ENCODE measurements around the gene TADA1. TPM values are rescaled to one million over a fixed set of nuclear protein-coding genes. Genes with fewer than 3 reads are reported as not detected.
A peak's percentile ranks its signal among the peaks of the same experiment; 100 is the strongest.

The TADA1 gene, protein sequence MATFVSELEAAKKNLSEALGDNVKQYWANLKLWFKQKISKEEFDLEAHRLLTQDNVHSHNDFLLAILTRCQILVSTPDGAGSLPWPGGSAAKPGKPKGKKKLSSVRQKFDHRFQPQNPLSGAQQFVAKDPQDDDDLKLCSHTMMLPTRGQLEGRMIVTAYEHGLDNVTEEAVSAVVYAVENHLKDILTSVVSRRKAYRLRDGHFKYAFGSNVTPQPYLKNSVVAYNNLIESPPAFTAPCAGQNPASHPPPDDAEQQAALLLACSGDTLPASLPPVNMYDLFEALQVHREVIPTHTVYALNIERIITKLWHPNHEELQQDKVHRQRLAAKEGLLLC
- 20.6 and 22.6 TPM in 2 replicates for total RNA-seq (2014; rRNA removed; shearing (Covaris generic))

DNA sequence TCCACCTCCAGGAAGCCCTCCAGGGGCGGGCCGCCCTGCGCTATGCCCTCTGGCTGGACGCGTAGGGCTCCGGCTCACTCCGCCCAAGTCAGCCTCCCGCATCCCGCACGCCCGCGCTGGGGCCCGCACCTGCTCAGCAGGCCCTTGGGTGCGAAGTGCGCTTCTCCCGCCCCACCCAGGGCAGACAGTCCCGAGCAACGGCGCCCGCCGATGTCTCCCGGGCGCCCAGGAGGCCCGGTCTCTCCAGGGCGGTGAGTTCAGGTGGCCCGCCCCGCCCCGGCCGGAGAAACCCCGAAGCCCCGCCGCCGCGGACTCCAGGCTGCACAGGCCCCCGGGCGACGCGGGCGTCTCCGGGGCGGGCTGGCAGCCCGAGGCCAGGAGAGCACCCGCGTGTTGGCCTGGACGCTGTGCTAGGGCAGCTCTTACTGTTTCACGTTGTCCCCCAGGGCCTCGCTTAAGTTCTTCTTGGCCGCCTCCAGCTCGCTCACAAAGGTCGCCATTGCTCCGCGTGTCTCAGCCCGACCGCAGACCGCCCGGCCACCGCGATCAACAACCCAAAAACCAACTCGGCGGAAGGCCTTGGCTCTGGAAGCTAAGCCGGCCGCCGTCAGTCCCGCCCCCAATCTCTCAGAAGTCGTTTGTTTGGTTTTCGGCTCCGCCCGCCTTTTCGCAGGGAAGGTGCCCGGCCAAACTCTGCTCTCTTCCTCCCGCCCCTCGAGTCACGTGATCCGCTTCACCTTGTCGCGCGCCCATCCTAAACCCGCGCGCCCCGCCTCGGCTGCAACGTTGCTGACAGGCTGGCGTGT lies at the start of gene TADA1:
TADA1 (minus strand) TSS at position 531 of the 806 bp plus-strand sequence; CDS start at position 500, 31 bp downstream.
- peak within 1 kb of the TSS; percentile 71 for H3K27ac ChIP-seq
- H3K4me1 ChIP-seq (replicated peaks): peaks cover 10% of the 10 kb centered on the region
- H3K36me3 ChIP-seq: peaks cover 8% of the 10 kb centered on the region
- peak within 1 kb of the TSS; percentile 75 for H3K4me3 ChIP-seq
- H3K27me3 ChIP-seq (replicated peaks): no peaks in the 10 kb centered on the region
- H3K9me3 ChIP-seq (replicated peaks): no peaks in the 10 kb centered on the region
- DNase-seq (ENCODE audit: low read depth in 1 of 2, low spot score in 2 of 2): peak; percentile 97 to 99

DNA sequence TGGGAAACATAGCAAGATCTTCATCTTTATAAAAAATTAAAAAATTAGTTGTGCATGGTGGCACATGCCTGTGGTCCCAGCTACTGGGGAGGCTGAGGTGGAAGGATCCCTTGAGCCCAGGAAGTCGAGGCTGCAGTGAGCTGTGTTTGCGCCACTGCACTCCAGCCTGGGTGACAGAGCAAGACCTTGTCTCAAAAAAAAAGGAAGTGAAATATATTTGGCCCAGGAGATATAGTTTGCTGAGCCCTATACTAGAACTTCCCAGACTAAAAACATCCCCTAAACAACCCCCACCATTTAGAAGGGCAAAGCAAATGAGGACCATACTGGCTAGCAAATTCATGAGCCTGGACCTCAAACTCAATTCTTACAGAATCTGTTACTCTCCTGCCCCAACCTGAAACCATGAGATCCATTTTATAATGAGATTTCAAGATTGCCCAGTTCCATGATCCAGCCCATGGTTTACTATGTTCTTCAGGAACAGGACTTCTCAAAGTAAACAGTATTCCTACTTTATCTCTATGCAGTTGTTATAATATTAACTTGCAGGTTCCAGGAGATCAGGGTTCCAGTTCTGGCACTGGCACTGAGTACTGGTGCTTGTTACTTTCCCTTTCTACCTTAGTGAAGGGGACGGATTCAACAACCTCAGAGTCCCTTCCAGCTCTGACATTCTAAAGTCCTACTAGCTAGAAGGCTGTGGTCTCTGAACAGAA lies 48.9 kb upstream of the TADA1 start:
- H3K4me1 ChIP-seq (replicated peaks): peaks cover 37% of the 10 kb centered on the region
- no peaks in the 10 kb centered on the region for H3K9me3 ChIP-seq (replicated peaks)
- peak overlapping the region; percentile 99 for H3K27ac ChIP-seq

DNA sequence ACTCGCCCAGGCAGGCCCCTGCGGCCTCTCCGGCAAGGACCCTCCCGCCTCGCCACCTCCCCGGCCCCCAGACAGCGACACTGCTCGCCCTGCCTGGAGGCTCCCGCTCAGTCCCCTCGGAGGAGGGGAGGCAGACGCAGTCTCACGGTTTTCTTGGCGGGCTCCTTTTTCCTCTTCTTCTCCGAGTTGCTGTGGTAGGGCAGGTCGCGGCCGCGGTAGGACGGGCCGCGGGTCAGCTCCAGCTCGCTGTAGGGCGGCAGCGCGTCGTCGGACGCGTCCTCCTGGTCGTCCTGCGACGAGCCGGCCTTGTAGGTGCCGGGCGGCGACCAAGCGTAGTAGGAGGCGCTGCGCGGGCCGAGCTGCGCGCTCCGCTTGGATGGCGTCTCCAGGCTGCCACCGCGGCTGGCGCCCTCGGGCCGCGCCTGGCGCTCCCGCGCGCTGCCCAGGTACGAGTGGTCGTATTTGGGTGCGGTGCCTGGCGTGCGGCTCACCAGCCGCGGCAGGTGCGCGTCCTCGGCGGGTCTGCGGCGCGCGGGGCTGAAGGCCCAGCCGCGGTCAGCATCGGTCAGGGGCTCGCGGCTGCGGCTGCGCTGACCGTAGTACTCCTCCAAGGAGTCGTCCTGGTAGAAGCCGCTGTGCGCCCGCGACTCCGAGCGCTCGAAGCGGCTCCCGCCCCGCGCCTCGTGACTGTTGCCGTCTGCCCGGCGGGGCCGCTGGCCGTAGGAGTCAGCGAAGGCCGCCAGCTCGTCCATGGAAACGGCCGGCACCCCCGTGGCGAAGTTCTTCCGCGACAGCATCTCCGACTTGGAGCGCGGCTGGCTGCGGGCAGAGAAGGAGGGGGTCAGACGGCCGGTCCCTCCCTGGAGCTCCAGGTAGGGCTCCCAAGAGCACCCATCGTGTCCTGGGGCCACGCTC lies 44.8 kb upstream of the TADA1 start:
- peaks cover 32% of the 10 kb centered on the region for H3K4me1 ChIP-seq (replicated peaks)
- H3K4me3 ChIP-seq: no peak overlapping the region
- H3K27ac ChIP-seq: no peak overlapping the region
- H3K27me3 ChIP-seq (replicated peaks): no peaks in the 10 kb centered on the region
- peaks cover 9% of the 10 kb centered on the region for H3K36me3 ChIP-seq
- DNase-seq (ENCODE audit: low read depth in 1 of 2, low spot score in 2 of 2): no peak
- H3K9me3 ChIP-seq (replicated peaks): no peaks in the 10 kb centered on the region

More for the DNA sequence above, 48.9 kb upstream of the TADA1 start:
- H3K27me3 ChIP-seq (replicated peaks): no peaks in the 10 kb centered on the region
- DNase-seq (ENCODE audit: low read depth in 1 of 2, low spot score in 2 of 2): peak in 1 of 2 experiments; percentile 50
- no peak overlapping the region for H3K4me3 ChIP-seq
- peaks cover 8% of the 10 kb centered on the region; the same call in 1 of the 2 replicates for H3K36me3 ChIP-seq

DNA sequence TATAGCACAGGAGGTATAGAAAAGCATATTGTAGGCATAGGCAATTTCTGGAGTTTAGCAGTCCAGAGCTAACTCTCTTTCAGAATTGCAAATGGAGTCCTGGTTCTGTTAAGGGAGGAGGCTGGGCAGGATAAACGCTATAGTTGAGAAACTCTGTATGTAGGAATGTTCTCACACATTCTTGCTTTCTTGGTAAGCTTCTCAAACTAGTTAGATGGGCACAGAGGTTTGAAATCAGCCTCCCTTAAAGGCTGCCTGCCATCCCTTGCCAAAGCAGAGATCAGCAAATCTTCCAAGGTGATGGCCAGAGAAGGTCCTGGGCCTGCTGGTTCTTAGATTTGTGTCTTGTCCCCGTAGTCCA lies 42.9 kb upstream of the TADA1 start:
- no peaks in the 10 kb centered on the region for H3K9me3 ChIP-seq (replicated peaks)
- no peak overlapping the region for H3K4me3 ChIP-seq
- peaks cover 9% of the 10 kb centered on the region for H3K36me3 ChIP-seq
- no peak overlapping the region for H3K27ac ChIP-seq
- DNase-seq (ENCODE audit: low read depth in 1 of 2, low spot score in 2 of 2): no peak
- no peaks in the 10 kb centered on the region for H3K27me3 ChIP-seq (replicated peaks)
- H3K4me1 ChIP-seq (replicated peaks): peaks cover 15% of the 10 kb centered on the region

DNA sequence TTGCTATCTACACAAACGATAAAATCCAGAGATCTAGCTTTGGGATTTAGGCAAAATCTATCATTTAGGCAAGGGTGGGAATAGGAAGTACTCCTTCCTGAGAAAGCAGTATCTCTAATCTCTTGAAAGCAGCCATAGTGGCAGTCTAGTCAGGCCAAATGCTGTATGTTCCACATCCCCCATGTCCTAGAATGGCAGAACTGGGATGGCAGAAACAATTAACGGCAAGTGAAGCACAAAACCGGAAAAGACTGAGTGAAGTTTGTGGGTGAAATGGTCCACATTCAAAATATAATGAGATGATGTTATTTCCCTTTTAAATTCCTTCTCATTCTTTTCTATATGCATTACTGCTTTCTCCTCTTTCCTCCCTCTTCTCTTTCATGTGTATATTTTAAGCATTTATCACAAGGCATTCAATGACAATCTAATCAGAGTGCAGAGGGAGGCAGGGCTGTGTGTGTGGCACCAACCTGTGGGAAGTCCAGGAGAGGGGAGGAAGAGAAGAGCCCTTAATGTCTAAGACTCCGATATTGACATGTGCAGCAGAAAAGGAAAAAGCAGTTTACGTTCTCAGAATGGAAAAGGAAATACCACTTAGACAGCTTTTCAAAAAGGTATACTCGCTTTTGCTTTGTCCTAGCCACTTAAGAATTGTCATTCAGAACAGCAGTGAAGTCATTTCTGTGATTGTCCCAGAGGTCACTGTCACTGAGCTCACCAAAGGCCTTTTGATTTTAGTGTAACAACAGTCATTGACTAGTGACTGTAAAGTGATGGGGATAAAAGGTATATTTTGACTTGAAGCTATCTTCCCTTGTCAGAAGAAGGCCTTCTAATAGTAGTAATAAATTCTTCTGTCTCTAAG lies 42.3 kb upstream of the TADA1 start:
- Histone ChIP-seq H3K27ac (no peak overlapping the region), H3K4me1 (replicated peaks) (peaks cover 9% of the 10 kb centered on the region), H3K36me3 (peaks cover 9% of the 10 kb centered on the region), H3K4me3 (no peak overlapping the region), H3K27me3 (replicated peaks) (no peaks in the 10 kb centered on the region), H3K9me3 (replicated peaks) (no peaks in the 10 kb centered on the region)
- no peak for DNase-seq (ENCODE audit: low read depth in 1 of 2, low spot score in 2 of 2)

DNA sequence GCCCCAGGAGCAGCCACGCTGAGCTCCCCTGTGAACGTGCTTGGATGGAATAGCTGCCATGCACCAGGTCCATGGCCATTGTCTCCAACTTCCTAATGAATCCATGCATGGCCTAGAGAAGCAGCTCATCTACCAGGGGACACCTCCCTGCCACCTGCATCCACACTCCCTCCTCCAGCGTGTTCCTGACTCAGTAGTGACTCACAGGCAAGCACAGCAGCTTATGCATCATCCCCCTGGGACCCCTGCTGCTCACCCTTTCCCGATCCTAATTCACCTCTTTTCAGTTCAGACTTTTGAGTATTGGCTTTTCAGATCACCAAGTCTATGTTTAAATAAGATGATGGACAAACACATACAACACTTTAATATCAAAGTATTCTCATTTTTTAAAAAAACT lies 39.9 kb upstream of the TADA1 start:
- DNase-seq (ENCODE audit: low read depth in 1 of 2, low spot score in 2 of 2): no peak
- H3K9me3 ChIP-seq (replicated peaks): no peaks in the 10 kb centered on the region
- no peak overlapping the region for H3K4me3 ChIP-seq
- no peak overlapping the region for H3K27ac ChIP-seq
- H3K36me3 ChIP-seq: peaks cover 9% of the 10 kb centered on the region
- H3K4me1 ChIP-seq (replicated peaks): peaks cover 8% of the 10 kb centered on the region; the same call in 1 of the 2 replicates
- no peaks in the 10 kb centered on the region for H3K27me3 ChIP-seq (replicated peaks)

DNA sequence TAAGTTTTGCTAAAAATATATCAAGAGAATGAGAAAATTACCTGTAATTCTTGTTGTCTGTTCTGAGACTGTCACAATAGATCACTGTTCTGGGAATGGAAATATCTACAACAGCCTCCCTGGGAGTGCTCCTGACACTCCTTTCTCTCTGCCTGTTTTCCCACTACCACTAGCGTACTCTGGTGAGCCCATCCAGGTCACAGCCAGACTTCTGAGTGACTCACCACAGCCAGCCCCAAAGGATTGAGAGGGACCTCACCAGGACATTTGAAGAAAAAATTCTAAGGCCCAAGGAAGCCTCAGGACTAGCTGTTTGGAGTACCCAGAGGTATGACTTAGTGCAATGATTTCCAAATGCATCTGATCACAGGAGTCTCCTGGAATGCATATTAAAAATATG lies 39.0 kb upstream of the TADA1 start:
- no peaks in the 10 kb centered on the region for H3K27me3 ChIP-seq (replicated peaks)
- peaks cover 9% of the 10 kb centered on the region for H3K36me3 ChIP-seq
- no peaks in the 10 kb centered on the region for H3K9me3 ChIP-seq (replicated peaks)
- no peak for DNase-seq (ENCODE audit: low read depth in 1 of 2, low spot score in 2 of 2)
- H3K4me1 ChIP-seq (replicated peaks): peaks cover 12% of the 10 kb centered on the region
- no peak overlapping the region for H3K27ac ChIP-seq
- no peak overlapping the region for H3K4me3 ChIP-seq

DNA sequence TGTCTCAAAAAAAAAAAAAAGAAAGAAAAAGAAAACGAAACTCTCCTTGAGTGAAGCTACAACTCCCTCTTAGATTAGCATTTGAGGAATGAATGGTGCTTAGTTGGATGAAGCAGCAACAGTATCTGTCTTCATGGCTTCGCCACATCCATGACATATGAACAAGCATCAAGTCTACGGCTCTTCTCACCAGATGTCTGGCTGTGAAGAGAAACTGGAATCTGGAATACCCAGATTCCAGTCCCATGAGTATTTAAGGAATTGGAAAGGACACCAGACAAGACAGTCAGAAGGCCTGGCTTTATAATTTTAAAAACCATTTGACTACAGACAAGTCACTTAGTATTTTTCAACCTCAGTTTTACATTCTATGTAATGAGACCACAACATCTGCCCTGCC lies 38.0 kb upstream of the TADA1 start:
- peaks cover 9% of the 10 kb centered on the region for H3K36me3 ChIP-seq
- H3K27me3 ChIP-seq (replicated peaks): no peaks in the 10 kb centered on the region
- H3K4me3 ChIP-seq: no peak overlapping the region
- H3K9me3 ChIP-seq (replicated peaks): no peaks in the 10 kb centered on the region
- H3K27ac ChIP-seq: no peak overlapping the region
- H3K4me1 ChIP-seq (replicated peaks): peaks cover 12% of the 10 kb centered on the region
- no peak for DNase-seq (ENCODE audit: low read depth in 1 of 2, low spot score in 2 of 2)

DNA sequence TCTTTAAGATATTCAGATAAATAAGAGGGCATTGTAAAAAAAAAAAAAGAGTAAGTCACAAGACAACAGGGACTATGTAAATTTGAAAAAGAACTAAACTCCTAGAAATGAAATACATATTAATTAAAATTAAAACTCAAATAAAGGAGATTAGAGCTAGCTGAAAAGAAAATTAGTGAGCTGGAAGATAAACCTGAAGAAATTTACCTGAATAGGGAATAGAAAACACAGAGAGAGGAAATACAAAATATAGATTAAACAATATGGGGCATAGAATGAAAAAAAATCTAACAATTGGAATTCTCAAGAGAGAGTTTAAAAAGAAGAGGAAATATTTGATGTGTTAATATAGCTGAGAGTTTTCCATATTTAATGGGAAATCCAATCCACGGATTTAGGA lies 35.6 kb upstream of the TADA1 start:
- no peak for DNase-seq (ENCODE audit: low read depth in 1 of 2, low spot score in 2 of 2)
- H3K4me1 ChIP-seq (replicated peaks): peaks cover 27% of the 10 kb centered on the region
- no peak overlapping the region for H3K27ac ChIP-seq
- no peaks in the 10 kb centered on the region for H3K36me3 ChIP-seq
- no peak overlapping the region for H3K4me3 ChIP-seq
- no peaks in the 10 kb centered on the region for H3K9me3 ChIP-seq (replicated peaks)
- no peaks in the 10 kb centered on the region for H3K27me3 ChIP-seq (replicated peaks)

DNA sequence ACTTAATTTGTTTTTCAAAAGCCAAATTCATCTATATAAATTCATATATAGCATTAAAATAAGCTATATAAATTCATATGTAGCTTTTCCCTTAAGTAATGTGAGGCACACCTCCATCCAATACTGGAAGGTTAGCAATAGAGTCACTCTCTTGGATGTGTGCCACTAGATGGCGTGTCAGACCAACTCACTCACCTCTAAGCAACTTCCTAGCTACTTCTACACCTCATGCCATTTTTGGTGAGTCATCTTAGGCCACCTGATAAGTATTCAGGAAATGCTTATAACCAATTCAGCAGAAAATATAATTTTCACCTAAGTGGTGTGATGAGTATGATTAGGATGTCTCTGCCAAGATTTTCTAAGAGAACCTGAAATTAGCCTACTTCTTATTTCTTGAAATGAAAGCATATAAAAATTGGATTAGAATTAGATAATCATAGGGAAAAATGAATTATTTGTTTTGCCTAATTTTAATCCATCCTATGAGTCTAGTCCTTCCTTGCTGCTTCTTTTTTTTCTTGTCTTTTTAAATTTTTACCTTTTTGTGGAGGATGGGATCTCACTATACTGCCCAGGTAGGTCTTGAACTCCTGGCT lies 34.4 kb upstream of the TADA1 start:
- peak; percentile 65 to 79 for DNase-seq (ENCODE audit: low read depth in 1 of 2, low spot score in 2 of 2)
- Histone ChIP-seq H3K27ac (no peak overlapping the region), H3K9me3 (replicated peaks) (no peaks in the 10 kb centered on the region), H3K4me3 (no peak overlapping the region), H3K27me3 (replicated peaks) (no peaks in the 10 kb centered on the region), H3K36me3 (no peaks in the 10 kb centered on the region), H3K4me1 (replicated peaks) (peaks cover 28% of the 10 kb centered on the region)

DNA sequence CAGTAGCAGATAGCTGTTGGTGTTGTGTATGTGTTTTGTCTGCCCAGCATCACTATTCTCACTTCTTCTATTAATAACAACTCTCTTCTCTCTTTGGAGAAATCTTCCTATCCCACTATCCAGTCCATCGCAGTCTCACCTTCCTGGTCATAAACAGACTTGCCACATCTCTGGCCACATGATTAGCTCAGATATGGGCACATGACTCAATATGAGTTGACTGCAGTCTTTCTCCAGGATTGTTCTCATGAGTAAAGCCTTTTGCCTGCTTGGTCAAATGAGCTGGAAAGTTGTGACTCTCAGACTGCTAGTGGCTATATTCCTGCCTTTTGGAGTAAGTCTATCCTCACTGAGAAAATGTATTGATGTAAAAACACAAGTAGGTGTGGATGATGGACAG lies 32.9 kb upstream of the TADA1 start:
- Histone ChIP-seq H3K9me3 (replicated peaks) (no peaks in the 10 kb centered on the region), H3K4me3 (no peak overlapping the region), H3K27ac (no peak overlapping the region), H3K36me3 (no peaks in the 10 kb centered on the region), H3K4me1 (replicated peaks) (peaks cover 43% of the 10 kb centered on the region), H3K27me3 (replicated peaks) (no peaks in the 10 kb centered on the region)
- no peak for DNase-seq (ENCODE audit: low read depth in 1 of 2, low spot score in 2 of 2)

DNA sequence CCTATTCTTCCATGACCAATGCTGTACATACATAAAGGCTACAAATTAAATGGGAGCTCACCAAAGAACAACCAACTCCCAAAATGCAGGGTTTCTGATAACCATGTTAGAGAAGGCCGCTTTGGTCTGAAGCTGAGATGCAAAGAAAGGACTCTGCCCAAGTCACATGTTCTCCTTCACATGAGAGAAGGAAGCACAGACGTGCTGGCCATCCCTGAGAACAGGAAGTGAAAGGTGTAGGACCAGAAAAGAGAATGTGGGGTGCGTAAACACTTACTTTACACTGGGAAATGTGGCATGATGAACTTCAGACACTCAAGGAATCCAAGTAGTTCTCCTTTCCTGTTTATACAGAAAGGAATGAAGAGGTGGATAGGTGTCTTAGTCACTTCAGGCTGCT lies 31.7 kb upstream of the TADA1 start:
- no peaks in the 10 kb centered on the region for H3K27me3 ChIP-seq (replicated peaks)
- H3K27ac ChIP-seq: no peak overlapping the region
- H3K36me3 ChIP-seq: no peaks in the 10 kb centered on the region
- no peak overlapping the region for H3K4me3 ChIP-seq
- DNase-seq (ENCODE audit: low read depth in 1 of 2, low spot score in 2 of 2): no peak
- H3K4me1 ChIP-seq (replicated peaks): peaks cover 48% of the 10 kb centered on the region
- H3K9me3 ChIP-seq (replicated peaks): no peaks in the 10 kb centered on the region
